Gastroesophageal sphincter (tissue), 3 donors: ENCODE results near the gene RAB21.

Experiments used
- CTCF ChIP-seq, 4 experiments: fragments of 200-600 bp in 2 of 4; fragments of 450-650 bp in 2 of 4; sonication (generic) in 1 of 4; IDR thresholded peaks; one replicate each; pipeline ENCODE4 v1.5.1; 2017 to 2019; ENCODE audit warnings: antibody characterized with exemption in 4 of 4, mild to moderate bottlenecking in 2 of 4, moderate library complexity in 2 of 4
- POLR2A ChIP-seq, 2 donors: fragments of 450-650 bp; IDR thresholded peaks; one replicate each; pipeline ENCODE4 v1.6.1; 2017; ENCODE audit warnings: antibody characterized with exemption in 2 of 2, mild to moderate bottlenecking in 2 of 2, moderate library complexity in 1 of 2
- POLR2AphosphoS5 ChIP-seq: sonication (generic); formaldehyde crosslinking; IDR thresholded peaks from one replicate; pipeline ENCODE4 v1.6.1; 2017; ENCODE audit warnings: antibody characterized with exemption

DNA sequence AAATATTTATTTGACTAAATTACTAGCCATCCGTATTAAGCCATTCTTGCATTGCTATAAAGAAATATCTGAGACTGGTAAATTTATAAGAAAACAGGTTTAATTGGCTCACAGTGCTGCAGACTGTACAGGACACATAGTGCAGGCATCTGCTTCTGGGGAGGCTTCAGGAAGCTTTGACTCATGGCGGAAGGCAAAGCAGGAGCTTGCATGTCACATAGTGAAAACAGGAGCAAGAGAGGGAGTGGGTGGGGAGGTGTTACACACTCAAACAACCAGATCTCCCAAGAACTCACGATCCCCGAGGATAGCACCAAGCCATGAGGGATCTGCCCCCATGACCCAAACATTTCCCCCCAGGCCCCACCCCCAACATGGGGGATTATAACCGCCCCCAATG is 26.7 kb upstream of the RAB21 start:
- no peak for TF ChIP-seq CTCF (IDR thresholded peaks at IDR 0.05)
- no peak for TF ChIP-seq POLR2A (IDR thresholded peaks at IDR 0.05)
- TF ChIP-seq POLR2AphosphoS5: no peak
